Measurements from ENCODE around the gene SREBF1.

GRCh38 chr17:17786998-17787397 is 49.8 kb downstream of the SREBF1 start:
- no peak for TF ChIP-seq CTCF (conservative IDR thresholded peaks at IDR 0.05; ENCODE audit: low read depth, low read length)
- no peak for TF ChIP-seq EZH2 (IDR thresholded peaks at IDR 0.05; ENCODE audit: low read length, unreplicated experiment)
- no peak for TF ChIP-seq EZH2phosphoT487 (IDR thresholded peaks at IDR 0.05; ENCODE audit: borderline replicate concordance, low read length)
